NCI-H345 (cell line): ENCODE measurements around the gene ST6GALNAC5.
"Not testable (repeated sequence)": the region's sequence is repeated elsewhere in the genome, so short reads cannot be mapped to it uniquely, and the experiment has no call there.

Experiments
- DNase-seq: peaks from one replicate; lab custom pipeline; 2025; lab: John Stamatoyannopoulos, UW

Gene ST6GALNAC5

GRCh38 chr1:76868154-76868882 is 1.0 kb downstream of the ST6GALNAC5 start:
- DNase-seq, result no peak

DNA sequence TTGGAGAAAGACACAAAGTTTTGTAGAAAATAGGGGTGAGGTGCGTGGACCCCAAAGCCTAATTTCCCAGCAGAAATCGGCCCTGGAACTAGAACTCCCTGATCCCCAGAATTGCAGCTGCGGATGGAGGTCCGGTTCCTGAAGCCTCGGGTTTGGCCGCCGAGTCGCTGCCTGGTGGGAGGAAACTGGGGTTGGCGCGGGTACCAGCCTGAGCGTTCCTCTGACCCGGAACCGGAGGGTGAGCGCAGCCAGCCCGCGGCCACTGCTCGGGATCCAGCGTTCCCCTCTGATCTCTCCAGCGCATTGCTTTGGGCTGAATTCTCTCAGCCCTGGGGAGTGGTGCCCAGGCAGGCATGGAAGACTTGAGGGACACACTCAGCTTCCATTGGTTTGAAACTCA is 1.6 kb downstream of the ST6GALNAC5 start:
- DNase-seq, result no peak

DNA sequence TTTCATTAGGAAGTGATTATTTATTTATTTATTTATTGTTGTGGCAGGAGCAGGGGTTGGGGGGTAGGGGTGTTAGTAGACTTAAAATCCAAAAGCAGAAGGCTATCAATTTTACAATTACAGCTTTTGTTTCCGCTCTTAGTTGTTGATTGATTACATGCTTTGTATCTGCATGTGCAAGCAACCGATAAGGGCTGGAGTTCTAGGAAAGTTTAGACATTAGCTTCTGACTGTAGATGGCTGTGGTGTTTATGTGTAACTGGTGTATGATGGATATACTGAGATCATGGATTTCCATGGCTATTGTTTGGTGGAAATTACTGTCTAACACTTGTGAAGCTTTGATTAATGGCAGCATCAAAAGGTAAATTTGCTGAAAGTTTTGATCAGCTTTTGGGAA is 2.8 kb downstream of the ST6GALNAC5 start:
- DNase-seq, result no peak

DNA sequence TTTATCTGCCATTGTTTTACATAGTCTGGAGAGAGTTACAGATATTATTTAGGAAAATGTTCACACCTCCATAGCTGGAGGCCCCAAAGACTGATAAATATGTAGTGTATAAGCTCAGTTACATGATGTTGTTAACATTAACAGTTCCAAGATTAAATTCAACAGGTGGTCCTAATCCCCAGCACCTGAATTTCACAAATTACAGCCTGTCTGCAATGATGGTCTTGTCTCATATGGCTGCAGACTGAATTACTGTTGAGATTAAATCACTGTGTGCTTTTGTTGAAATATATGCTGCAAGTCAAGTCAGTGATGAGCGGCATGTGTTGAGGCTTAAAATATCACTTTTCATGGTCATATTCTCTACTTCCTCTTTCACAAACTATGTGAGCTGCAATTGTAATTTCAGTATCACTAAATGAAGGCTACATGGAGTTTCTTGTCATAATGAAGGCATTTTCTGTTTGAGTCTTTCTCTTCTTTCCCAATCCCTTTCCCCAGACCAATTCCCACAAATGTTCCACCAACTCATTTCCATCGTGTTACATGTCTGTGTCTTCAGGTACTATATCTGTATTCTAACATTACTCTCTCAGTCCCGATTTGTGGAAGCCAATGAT is 4.2 kb downstream of the ST6GALNAC5 start:
- DNase-seq, result no peak

DNA sequence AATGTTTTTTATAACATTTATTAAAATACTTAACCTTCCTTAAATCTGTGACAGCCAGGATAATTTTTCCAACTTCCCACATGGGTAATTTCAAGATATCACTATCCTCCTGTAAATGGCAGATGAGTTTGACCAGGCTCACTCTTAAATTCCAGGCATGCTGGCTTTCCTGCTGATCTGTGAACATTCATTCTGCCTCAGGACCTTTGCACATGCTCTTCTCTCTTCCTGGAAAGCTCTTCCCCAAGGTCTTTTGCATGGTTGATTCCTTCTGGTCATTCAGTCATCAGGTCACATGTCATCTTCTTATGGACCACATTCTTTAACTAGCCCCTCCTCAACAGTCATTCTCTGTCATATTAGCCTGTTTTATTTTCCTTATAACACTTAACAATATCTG is 5.7 kb downstream of the ST6GALNAC5 start:
- DNase-seq, result no peak

DNA sequence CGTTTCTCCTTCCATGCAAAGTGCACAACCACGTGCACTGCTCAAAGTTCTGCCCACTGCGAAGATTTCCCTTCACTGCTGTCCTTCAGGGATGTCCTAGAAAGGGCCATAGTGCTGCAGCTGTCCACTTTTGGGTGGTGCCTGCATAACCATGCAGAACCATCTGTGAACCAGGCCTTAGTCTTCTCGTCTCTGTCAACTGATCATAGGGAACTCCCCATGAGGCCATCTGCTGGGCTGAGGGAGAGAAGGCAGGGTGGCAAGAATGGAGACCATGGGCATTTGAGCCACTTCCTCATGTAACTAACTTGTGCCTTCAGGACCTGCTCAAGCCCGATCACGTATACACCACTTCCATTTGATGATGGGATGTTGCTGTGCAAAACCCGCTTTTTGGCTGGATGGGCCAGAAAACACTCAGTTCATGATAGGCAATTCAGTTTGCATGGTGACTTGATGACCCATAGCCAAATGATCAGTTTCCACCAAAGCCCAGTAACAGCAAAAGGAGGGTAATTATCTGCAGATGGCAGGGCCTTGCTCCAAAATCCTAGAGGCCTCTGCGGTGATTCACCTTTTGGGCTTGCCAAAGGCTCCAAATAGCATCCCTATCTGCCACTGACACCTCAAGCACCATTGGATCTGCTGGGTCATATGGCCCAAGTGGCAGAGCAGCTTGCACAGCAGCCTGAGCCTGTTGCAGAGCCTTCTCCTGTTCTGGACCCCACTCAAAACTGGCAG is 9.5 kb downstream of the ST6GALNAC5 start:
- DNase-seq, result no peak

- DNase-seq, result not testable (repeated sequence)
Observed at GRCh38 chr1:76879014-76879413, 11.7 kb downstream of the ST6GALNAC5 start.

- no peak for DNase-seq
Observed at GRCh38 chr1:76881762-76882161, 14.5 kb downstream of the ST6GALNAC5 start.

DNA sequence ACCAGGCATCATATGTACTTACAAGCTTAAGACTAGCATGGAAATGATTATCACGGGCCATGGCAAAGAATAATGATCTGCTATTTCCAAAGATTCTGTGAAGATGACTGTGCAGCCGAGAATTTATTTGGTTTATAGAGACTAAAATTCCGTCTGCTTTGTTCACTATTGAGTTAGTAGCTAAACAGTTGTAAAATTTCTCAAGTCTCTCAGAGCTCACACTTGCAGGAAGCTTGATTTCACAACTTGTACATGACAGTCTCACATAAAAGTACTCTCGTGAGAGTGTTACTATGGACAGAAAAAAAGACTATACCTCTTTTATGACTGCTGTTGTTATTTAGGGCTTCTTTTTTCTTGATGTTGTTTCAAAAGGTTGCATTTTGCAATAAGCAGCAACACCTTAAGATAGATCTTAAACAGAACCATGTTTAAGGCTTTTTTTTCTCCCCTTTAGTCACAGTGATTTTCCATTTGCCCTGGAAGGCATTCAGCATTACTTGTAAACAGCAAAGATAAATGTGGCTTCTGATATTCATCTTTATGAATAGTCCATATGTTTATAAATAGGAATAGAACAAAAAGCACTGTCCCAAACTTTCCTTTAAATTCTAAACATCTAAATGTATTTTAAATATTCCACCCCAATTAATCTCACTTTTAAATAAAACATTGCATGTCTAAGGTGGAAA is 24.8 kb downstream of the ST6GALNAC5 start:
- DNase-seq, result no peak

DNA sequence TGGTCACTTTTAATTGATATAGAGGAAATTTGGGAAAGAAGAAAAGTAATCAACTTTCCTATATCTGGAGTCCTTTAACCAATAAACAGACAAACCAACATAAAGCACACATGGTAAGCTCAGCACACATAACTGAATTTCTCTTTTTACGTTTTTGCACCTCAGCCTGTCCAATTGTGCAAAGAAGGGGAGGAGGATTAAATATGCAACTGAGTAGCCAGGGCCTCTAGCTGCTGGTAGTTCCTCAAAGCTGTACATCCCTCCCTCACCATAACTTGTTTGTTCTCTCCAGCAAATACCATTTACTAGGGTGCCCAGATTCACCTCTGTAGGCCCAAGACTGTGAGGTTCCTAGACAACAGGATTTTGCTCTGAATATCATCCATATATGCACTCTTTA is 25.4 kb downstream of the ST6GALNAC5 start:
- no peak for DNase-seq

- DNase-seq, result peak; percentile 22
Observed at GRCh38 chr1:76901158-76901767, 34.0 kb downstream of the ST6GALNAC5 start.

DNA sequence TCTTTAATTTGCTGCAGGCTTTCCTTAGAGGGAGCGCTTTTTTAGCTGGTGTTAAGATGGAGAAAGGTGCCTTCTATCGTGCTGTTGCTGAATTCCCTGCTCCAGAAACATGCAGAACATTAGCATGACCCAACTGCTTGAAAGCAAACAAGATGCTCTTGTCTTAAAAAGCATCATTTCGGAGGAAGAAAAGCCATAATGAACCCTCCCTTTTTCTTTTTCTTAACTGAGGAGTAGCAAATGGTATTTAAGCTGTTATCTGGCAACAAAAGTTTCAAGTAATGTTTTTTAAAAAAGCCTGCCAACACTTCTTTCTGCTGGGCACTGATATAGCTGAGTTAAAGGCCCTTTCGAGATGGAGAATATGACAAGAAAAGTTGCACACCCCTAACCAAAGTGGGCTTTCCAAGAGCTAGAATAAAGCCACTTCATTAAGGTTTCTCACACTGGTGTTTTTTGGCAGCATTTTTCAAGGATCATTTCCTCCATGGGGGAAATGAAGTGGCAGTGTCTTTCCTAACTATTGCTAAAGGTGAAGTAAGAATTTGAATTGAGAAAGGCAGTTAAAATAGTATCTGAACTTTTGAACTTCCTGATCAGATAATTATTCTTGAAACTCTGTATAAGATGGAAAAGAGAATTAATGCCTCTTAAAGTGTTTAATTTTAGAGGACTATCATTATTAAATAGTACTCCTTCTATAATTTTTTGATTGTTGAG is 38.8 kb downstream of the ST6GALNAC5 start:
- DNase-seq, result no peak

GRCh38 chr1:76909311-76909710 is 42.0 kb downstream of the ST6GALNAC5 start:
- DNase-seq, result no peak

DNA sequence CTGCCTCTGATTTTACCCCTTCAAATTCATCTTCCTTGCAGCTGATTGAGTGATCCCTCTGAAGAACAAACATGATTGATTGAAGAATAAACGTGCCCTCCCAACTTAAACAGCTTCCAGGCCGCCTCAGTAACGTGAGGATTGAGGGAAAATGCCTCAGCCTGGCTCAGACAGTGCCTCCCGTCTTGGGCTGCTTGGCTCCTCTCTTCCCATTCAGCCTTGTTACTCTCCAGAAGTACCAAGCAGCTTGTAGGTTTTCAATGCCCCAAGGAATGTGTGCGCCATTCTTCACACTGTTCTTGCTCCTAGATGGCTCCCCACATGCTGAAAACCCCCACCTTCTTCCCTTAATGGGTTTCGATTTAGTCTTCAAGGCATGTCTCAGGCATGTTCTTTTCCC is 51.8 kb downstream of the ST6GALNAC5 start:
- no peak for DNase-seq

DNA sequence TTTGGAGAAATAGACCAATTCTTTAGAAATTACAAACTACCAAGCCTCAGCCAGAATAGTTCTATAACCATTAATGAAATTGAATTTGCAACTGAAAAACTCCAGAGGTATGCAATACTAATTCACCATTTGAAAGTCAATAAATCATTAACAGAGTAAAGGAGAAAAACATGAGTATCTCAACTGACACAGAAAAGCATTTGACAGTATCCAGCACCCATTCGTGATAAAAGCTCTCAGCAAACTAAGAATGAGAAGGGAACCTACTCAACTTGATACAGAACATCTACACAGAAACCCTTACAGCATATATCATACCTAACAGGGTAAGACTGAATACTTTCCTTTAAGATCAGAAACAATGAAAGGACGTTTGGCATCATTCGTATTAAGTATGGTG is 54.3 kb downstream of the ST6GALNAC5 start:
- DNase-seq, result no peak

GRCh38 chr1:76925825-76926224 is 58.5 kb downstream of the ST6GALNAC5 start:
- no peak for DNase-seq

GRCh38 chr1:76928522-76928921 is 61.2 kb downstream of the ST6GALNAC5 start:
- DNase-seq, result no peak

- DNase-seq, result no peak
Observed at GRCh38 chr1:76929136-76929535, 61.9 kb downstream of the ST6GALNAC5 start.

- DNase-seq, result peak; percentile 9
Observed at GRCh38 chr1:76933847-76934815, 66.9 kb downstream of the ST6GALNAC5 start.

GRCh38 chr1:76938304-76938703 is 71.0 kb downstream of the ST6GALNAC5 start:
- no peak for DNase-seq
